HG03175 (cell line): ENCODE measurements around the gene LRIT3.

Experiments
- ATAC-seq: cut with Tn5 transposase; IDR thresholded peaks from one replicate; pipeline ENCODE4 v1.9.1; 2021; ENCODE audit warnings: mild to moderate bottlenecking, moderate library complexity; ENCODE audit not compliant: unreplicated experiment

LRIT3 gene

GRCh38 chr4:109847896-109848442 is at the start of gene LRIT3:
Gene LRIT3, plus strand, starts transcription at chr4:109848107. Its CDS starts 95 bp downstream, at chr4:109848202.
- ATAC-seq, result no peak

- no peak for ATAC-seq
Observed at GRCh38 chr4:109798866-109799265, 49.0 kb upstream of the LRIT3 start.

GRCh38 chr4:109801099-109801789 is 46.7 kb upstream of the LRIT3 start:
- ATAC-seq, result no peak

GRCh38 chr4:109801895-109802319 is 46.0 kb upstream of the LRIT3 start, which contains the start of gene CFI:
Gene CFI, minus strand, starts transcription at chr4:109801999. Its CDS starts 28 bp downstream, at chr4:109801971.
- ATAC-seq, result no peak

GRCh38 chr4:109803924-109804571 is 43.9 kb upstream of the LRIT3 start:
- ATAC-seq, result peak; percentile 74

- no peak for ATAC-seq
Observed at GRCh38 chr4:109809655-109810054, 38.3 kb upstream of the LRIT3 start.

GRCh38 chr4:109810552-109811387 is 37.1 kb upstream of the LRIT3 start:
- no peak for ATAC-seq

GRCh38 chr4:109811707-109812106 is 36.2 kb upstream of the LRIT3 start:
- no peak for ATAC-seq

GRCh38 chr4:109815151-109816081 is 32.5 kb upstream of the LRIT3 start, which contains the start of gene GAR1:
Gene GAR1, plus strand, starts transcription at chr4:109815762. Its CDS starts 403 bp downstream, at chr4:109816165.
- peak; percentile 98 for ATAC-seq

GRCh38 chr4:109816082-109816442 is 31.8 kb upstream of the LRIT3 start:
- ATAC-seq, result no peak

- ATAC-seq, result no peak
Observed at GRCh38 chr4:109816894-109817293, 31.0 kb upstream of the LRIT3 start.

- ATAC-seq, result no peak
Observed at GRCh38 chr4:109818268-109818667, 29.6 kb upstream of the LRIT3 start.

GRCh38 chr4:109820563-109820962 is 27.3 kb upstream of the LRIT3 start:
- ATAC-seq, result no peak

- no peak for ATAC-seq
Observed at GRCh38 chr4:109821185-109821584, 26.7 kb upstream of the LRIT3 start.

GRCh38 chr4:109826719-109827118 is 21.2 kb upstream of the LRIT3 start:
- peak; percentile 82 for ATAC-seq

- no peak for ATAC-seq
Observed at GRCh38 chr4:109827672-109828071, 20.2 kb upstream of the LRIT3 start, which contains the start of gene RRH. Gene RRH, plus strand, starts transcription at chr4:109827972. Its CDS starts 56 bp downstream, at chr4:109828028.

- no peak for ATAC-seq
Observed at GRCh38 chr4:109833756-109834155, 14.2 kb upstream of the LRIT3 start.

GRCh38 chr4:109836985-109837384 is 10.9 kb upstream of the LRIT3 start:
- ATAC-seq, result no peak

- no peak for ATAC-seq
Observed at GRCh38 chr4:109846395-109847098, 1.4 kb upstream of the LRIT3 start.
